ENCODE data around the gene CDA. TPM values are rescaled to one million over a fixed set of nuclear protein-coding genes. Genes with fewer than 3 reads are reported as not detected.

Gene CDA
- 3.5 TPM for total RNA-seq
- long read RNA-seq, partial matches to known transcripts = 0 of 3 reads
- long read RNA-seq, other reads (novel, unspliced or antisense) = 0 of 3 reads

GRCh38 chr1:20588634-20589225, at the start of gene CDA:
TSS of gene CDA (plus strand) at chr1:20589097. CDS start at chr1:20589130, 33 bp downstream.
- intact Hi-C loops (cut with DNase I) = loop anchor here (5.0 kb wide), 1 partner anchor 44 kb away; the partner anchor contains the start of gene PINK1
- ATAC-seq (ENCODE audit: poor library complexity) (peak; percentile 55), DNase-seq (peak; percentile 57)

DNA sequence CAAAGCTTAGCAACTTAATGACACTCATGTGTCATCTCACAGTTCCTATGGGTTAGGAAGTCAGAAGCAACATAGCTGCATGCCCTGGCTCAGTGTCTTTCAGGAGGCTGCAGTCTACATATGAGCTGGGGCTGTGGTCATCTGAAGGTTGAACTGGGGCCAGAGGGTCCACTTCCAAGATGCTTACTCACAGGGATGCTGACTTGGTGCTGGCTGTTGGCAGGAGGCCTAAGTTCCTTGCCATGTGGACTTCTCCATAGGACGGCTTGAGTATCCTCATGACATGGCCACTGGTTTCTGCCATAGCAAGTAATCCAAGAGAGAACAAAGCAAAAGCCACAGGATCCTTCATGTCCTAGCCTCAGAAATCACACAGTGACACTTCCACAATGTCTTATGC, 48.6 kb upstream of the CDA start:
- ATAC-seq (ENCODE audit: poor library complexity) (no peak), DNase-seq (no peak)
- intact Hi-C loops (cut with DNase I) = no loop called here

GRCh38 chr1:20546637-20547036, 42.3 kb upstream of the CDA start:
- intact Hi-C loops (cut with DNase I) = no loop called here
- DNase-seq (no peak), ATAC-seq (ENCODE audit: poor library complexity) (no peak)

DNA sequence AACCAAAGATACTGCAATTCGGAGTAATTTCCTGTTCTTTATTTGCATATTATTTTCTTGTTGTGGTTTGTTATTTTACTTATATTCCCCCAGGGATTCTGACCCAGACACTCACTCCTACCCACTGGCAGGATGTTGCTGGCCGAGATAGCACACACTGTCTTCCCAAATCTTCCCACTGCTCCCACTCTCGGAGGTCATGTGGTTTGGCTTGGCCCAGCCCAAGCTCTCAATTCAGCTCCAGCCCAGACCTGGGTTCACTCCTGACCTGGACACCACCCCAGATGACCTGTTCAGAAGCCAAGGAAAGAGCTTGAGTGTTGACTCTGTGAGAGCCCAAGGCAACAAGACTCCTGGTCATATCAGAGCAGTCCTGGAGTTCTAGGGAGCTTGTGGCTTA, 37.7 kb upstream of the CDA start:
- intact Hi-C loops (cut with DNase I) = no loop called here
- DNase-seq = no peak
- peak; percentile 6 for ATAC-seq (ENCODE audit: poor library complexity)

DNA sequence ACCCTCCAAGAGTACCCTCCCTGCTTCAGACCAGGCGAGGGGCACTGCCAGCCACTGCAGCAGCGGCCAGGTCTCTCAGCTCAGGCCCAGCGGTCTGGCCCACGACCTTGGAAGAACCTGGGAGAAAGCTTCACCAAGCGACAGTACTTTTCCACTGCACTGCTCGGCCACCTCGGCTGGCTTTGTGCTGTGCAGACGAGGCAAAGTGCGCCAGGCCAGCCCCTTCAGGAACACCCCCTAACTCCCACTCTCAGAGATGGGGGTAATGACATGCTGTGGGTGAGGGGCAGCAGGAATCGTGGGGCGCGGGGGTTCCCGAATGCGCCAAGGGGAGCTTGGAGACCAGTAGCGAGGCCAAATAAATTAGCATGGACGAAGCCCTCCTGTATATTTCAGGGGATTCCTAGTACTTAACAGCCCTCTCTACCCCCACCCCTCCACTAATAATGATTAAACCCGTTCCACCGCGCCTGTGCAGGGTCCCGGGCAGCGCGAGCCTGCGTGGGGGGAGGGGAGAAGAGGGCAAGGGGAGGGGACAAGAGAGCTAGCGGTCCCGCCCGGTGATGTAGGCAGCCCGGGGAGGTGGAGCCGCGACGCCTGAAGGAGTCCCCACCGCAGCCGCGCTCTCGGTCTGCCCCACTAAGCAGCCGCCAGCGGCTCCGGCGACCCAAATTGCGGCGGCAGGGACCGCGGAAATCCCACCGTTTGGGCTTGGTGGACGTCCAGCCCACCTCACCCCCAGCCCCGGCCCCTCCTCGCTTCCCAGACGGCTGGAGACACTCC, 36.8 kb upstream of the CDA start, which contains the start of gene FAM43B:
Gene FAM43B (plus strand): TSS at position 629 of the 783 bp plus-strand sequence. CDS start 401 bp downstream, outside the sequence.
- intact Hi-C loops (cut with DNase I) = no loop called here
- DNase-seq (peak; percentile 92), ATAC-seq (ENCODE audit: poor library complexity) (peak; percentile 95)

- DNase-seq (no peak), ATAC-seq (ENCODE audit: poor library complexity) (peak; percentile 16)
- intact Hi-C loops (cut with DNase I) = no loop called here
Observed at GRCh38 chr1:20552728-20553445, 36.0 kb upstream of the CDA start.

GRCh38 chr1:20555025-20555757, 33.7 kb upstream of the CDA start:
- DNase-seq (no peak), ATAC-seq (ENCODE audit: poor library complexity) (peak; percentile 34)
- intact Hi-C loops (cut with DNase I) = no loop called here

GRCh38 chr1:20555758-20556120, 33.2 kb upstream of the CDA start:
- intact Hi-C loops (cut with DNase I) = no loop called here
- ATAC-seq (ENCODE audit: poor library complexity) (no peak), DNase-seq (no peak)

GRCh38 chr1:20558191-20558590, 30.7 kb upstream of the CDA start:
- no peak for DNase-seq
- peak; percentile 32 for ATAC-seq (ENCODE audit: poor library complexity)
- intact Hi-C loops (cut with DNase I) = no loop called here

DNA sequence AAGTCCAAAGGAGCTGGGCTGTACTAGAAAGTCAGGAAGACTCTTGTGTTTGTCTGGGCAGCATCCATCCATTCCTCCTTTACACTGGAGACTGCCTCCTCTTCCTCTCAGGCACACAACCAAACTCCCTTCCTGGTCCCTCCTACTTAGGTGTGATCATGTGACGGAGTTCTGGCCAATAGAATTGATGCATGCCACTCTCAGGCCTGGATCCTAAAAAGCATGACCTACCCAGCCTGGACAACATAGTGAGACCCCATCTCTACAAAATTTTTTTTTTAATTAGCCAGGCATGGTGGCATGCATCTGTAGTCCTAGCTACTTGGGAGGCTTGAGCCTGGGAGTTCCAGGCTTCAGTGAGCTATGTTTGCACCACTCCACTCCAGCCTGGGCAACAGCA, 27.9 kb upstream of the CDA start:
- no peak for DNase-seq
- ATAC-seq (ENCODE audit: poor library complexity) = no peak
- intact Hi-C loops (cut with DNase I) = no loop called here

- DNase-seq (no peak), ATAC-seq (ENCODE audit: poor library complexity) (no peak)
- intact Hi-C loops (cut with DNase I) = no loop called here
Observed at GRCh38 chr1:20565234-20565633, 23.7 kb upstream of the CDA start.

DNA sequence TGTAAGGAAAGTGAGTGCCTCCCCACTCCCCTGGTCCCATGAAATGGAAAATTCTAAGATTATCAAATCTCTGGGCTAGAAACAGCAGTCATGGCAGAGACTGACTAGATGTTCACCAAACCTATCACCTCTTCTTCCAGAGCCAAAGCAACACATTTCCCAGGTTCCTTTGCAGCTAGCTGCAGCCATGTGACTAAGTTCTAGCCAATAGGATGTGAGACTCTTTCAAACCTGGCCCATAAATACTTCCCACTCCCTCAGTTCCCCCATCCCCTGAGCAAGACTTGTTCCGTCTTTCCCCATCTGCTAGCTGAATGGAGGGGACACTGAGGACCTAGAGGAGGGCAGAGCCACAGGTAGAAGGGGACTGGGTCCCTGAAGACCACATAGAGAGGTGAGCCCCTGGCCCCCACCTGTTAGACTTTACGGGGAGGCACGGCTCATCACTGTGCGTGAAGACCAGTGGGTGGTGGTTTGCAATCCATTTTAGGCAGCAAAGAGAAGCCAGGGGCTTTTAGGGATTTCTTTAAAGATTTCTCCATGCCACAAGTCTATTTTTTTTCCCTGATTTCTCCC, 19.3 kb upstream of the CDA start:
- intact Hi-C loops (cut with DNase I) = loop anchor here (5.0 kb wide), 1 partner anchor 63 kb away; the partner anchor contains the start of gene PINK1
- ATAC-seq (ENCODE audit: poor library complexity) (no peak), DNase-seq (no peak)

GRCh38 chr1:20571427-20571826, 17.5 kb upstream of the CDA start:
- ATAC-seq (ENCODE audit: poor library complexity) = no peak
- DNase-seq = no peak
- intact Hi-C loops (cut with DNase I) = loop anchor here (5.0 kb wide), 1 partner anchor 61 kb away; the partner anchor contains the start of gene PINK1

DNA sequence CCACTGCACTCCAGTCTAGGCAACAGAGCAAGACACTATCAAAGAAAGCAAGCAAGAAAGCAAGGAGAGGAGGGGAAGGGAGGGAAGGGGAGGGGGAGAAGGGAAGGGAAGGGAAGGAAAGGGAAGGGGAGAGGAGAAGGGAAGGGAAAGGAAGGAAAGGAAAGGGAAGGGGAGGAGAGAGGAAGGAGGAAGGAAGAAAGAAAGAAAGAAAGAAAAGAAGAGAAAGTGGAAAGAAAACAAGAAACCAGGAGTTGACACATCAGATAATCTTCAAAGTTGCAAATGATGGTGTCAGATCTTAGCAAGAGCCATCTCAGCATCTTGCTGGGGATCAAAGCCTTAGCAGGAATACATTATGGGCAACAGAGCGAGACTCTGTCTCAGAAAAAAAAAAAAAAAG, 14.9 kb upstream of the CDA start:
- DNase-seq = no peak
- intact Hi-C loops (cut with DNase I) = loop anchor here (5.0 kb wide), 1 partner anchor 58 kb away; the partner anchor contains the start of gene PINK1

GRCh38 chr1:20574686-20575540, 14.0 kb upstream of the CDA start:
- peak; percentile 93 for DNase-seq
- intact Hi-C loops (cut with DNase I) = loop anchor here (5.0 kb wide), 1 partner anchor 57 kb away; the partner anchor contains the start of gene PINK1
- ATAC-seq (ENCODE audit: poor library complexity) = peak; percentile 98

More for the DNA sequence above, 14.9 kb upstream of the CDA start:
- ATAC-seq (ENCODE audit: poor library complexity) = no peak

DNA sequence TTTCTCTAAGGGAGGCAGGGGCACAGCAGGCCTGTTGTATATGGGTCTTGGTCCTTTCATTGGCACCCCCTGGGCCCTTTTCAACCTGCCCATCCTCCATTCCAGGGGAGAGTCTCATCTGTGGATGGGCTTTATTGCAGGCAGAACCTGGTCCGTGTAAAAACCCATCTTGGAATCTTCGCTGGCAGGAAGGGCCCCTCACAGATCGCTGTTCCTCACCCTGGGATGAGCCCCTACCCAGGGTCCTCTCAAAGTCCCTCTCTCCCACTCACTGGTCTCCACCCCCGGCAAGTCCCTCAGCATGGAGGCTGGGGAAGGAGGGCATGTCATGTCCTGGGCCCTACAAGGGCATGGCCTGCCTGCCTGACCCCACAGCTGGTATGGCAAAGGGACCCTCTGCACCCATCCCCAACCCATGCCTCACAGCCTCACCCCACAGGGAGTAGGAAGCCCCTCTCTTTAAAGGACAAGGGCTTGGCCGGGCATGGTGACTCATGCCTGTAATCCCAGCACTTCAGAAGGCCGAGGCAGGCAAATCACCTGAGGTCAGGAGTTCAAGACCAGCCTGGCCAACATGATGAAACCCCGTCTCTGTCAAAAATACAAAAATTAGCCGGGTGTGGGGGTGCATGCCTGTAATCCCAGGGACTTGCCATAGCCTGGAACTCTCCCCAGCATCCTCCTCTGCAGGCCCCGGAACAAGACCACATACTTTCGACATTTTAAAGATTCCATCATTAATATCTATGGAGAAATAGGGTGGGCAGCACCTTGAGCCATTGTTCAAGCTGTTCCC, 13.2 kb upstream of the CDA start:
- intact Hi-C loops (cut with DNase I) = no loop called here
- no peak for DNase-seq
- no peak for ATAC-seq (ENCODE audit: poor library complexity)

GRCh38 chr1:20578062-20578461, 10.8 kb upstream of the CDA start:
- no peak for DNase-seq
- ATAC-seq (ENCODE audit: poor library complexity) = no peak
- intact Hi-C loops (cut with DNase I) = no loop called here

Data from Right ventricle myocardium superior (tissue), 1 donor.